NCI-H187 (cell line): ENCODE data around the gene MUC4.
"Not testable (repeated sequence)": the region's sequence is repeated elsewhere in the genome, so short reads cannot be mapped to it uniquely, and the experiment has no call there.

ENCODE experiments used
- DNase-seq, 2 experiments: peaks; one replicate each; lab custom pipeline; 2025; lab: John Stamatoyannopoulos, UW

The MUC4 gene

GRCh38 chr3:195838714-195839113 is 27.0 kb upstream of the MUC4 start:
- no peak for DNase-seq

GRCh38 chr3:195836476-195837135 is 24.9 kb upstream of the MUC4 start:
- DNase-seq: no peak

GRCh38 chr3:195835791-195836190 is 24.1 kb upstream of the MUC4 start:
- no peak for DNase-seq

GRCh38 chr3:195834675-195835583 is 23.2 kb upstream of the MUC4 start:
- no peak for DNase-seq

- no peak for DNase-seq
Observed at GRCh38 chr3:195829897-195830254, 18.1 kb upstream of the MUC4 start.

- no peak for DNase-seq
Observed at GRCh38 chr3:195828762-195829161, 17.0 kb upstream of the MUC4 start.

GRCh38 chr3:195825857-195826804 is 14.4 kb upstream of the MUC4 start:
- no peak for DNase-seq

GRCh38 chr3:195825191-195825588 is 13.5 kb upstream of the MUC4 start:
- no peak for DNase-seq

- DNase-seq: not testable (repeated sequence)
Observed at GRCh38 chr3:195824425-195825190, 12.9 kb upstream of the MUC4 start.

GRCh38 chr3:195823999-195824398 is 12.3 kb upstream of the MUC4 start:
- no peak for DNase-seq

- no peak for DNase-seq
Observed at GRCh38 chr3:195823280-195823679, 11.6 kb upstream of the MUC4 start.

GRCh38 chr3:195822131-195822696 is 10.5 kb upstream of the MUC4 start:
- DNase-seq: no peak

- no peak for DNase-seq
Observed at GRCh38 chr3:195821403-195822130, 9.8 kb upstream of the MUC4 start.

- no peak for DNase-seq
Observed at GRCh38 chr3:195820901-195821300, 9.2 kb upstream of the MUC4 start.

- DNase-seq: no peak
Observed at GRCh38 chr3:195820186-195820585, 8.5 kb upstream of the MUC4 start.

- DNase-seq: no peak
Observed at GRCh38 chr3:195818301-195818700, 6.6 kb upstream of the MUC4 start.

GRCh38 chr3:195817578-195818135 is 5.9 kb upstream of the MUC4 start:
- no peak for DNase-seq

GRCh38 chr3:195816276-195816913 is 4.7 kb upstream of the MUC4 start:
- not testable (repeated sequence) for DNase-seq

- DNase-seq: no peak
Observed at GRCh38 chr3:195815169-195815771, 3.5 kb upstream of the MUC4 start.
